ENCODE data around the gene ZNF660. TPM values are rescaled to one million over a fixed set of nuclear protein-coding genes. Genes with fewer than 3 reads are reported as not detected.
"Not testable (repeated sequence)": the region's sequence is repeated elsewhere in the genome, so short reads cannot be mapped to it uniquely, and the experiment has no call there.

Gene ZNF660
- total and polyA plus RNA-seq, 7 donors: 0.60 to 4.9 (median 2.8) TPM; not detected in 1

- H3K9me3 ChIP-seq: peaks cover 3 to 32% (median 9%) of the 10 kb centered on the region in 4 donors
- no peak for TF ChIP-seq POLR2AphosphoS5 (IDR thresholded peaks at IDR 0.05)
- TF ChIP-seq EP300 (IDR thresholded peaks at IDR 0.05): no peak
- TF ChIP-seq POLR2A (IDR thresholded peaks at IDR 0.05): no peak
- TF ChIP-seq, protein P1, sequence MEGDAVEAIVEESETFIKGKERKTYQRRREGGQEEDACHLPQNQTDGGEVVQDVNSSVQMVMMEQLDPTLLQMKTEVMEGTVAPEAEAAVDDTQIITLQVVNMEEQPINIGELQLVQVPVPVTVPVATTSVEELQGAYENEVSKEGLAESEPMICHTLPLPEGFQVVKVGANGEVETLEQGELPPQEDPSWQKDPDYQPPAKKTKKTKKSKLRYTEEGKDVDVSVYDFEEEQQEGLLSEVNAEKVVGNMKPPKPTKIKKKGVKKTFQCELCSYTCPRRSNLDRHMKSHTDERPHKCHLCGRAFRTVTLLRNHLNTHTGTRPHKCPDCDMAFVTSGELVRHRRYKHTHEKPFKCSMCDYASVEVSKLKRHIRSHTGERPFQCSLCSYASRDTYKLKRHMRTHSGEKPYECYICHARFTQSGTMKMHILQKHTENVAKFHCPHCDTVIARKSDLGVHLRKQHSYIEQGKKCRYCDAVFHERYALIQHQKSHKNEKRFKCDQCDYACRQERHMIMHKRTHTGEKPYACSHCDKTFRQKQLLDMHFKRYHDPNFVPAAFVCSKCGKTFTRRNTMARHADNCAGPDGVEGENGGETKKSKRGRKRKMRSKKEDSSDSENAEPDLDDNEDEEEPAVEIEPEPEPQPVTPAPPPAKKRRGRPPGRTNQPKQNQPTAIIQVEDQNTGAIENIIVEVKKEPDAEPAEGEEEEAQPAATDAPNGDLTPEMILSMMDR (IDR thresholded peaks at IDR 0.05): no peak
- intact Hi-C loops (cut with DNase I): no loop called here
- H3K27ac ChIP-seq: no peak overlapping the region
- no peaks in the 10 kb centered on the region for H3K4me1 ChIP-seq
- DNase-seq: no peak
- H3K36me3 ChIP-seq: peaks cover 10 to 49% (median 21%) of the 10 kb centered on the region in 4 donors
- no peaks in the 10 kb centered on the region for H3K27me3 ChIP-seq
- 89 to 96% methylated on average over 4 of the region's 4 CpGs for WGBS, 2 donors
- H3K4me3 ChIP-seq: no peak overlapping the region
These were observed 13.7 kb upstream of the ZNF660 start for GRCh38 chr3:44571024-44571423.

DNA sequence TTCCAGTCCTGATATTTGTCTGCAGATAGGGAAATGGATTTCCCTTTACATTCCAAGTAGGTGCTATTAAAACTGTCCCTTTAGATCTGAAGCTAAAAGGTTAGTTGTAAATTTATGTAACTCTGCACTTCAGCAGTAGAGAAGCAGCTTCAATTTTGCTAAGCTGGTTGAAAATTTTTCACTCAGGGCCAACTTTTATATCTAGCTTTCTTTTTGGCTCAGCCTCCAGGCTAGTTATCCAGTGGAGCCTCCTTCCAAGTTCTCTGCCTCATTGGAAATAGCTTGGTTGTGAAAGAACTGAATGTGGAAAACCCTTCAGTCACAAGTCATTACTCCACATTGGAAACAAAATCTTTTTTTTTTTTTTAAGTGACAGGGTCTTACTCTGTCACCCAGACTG, 8.2 kb upstream of the ZNF660 start:
- H3K36me3 ChIP-seq: peaks cover 0 to 4% (median 0%) of the 10 kb centered on the region in 4 donors
- intact Hi-C loops (cut with DNase I): no loop called here
- TF ChIP-seq POLR2AphosphoS5 (IDR thresholded peaks at IDR 0.05) (no peak), POLR2A (IDR thresholded peaks at IDR 0.05) (no peak), EP300 (IDR thresholded peaks at IDR 0.05) (no peak)
- TF ChIP-seq, protein P1 (IDR thresholded peaks at IDR 0.05): no peak
- H3K4me1 ChIP-seq: no peaks in the 10 kb centered on the region
- no peak overlapping the region for H3K4me3 ChIP-seq
- peaks cover 0 to 4% (median 0%) of the 10 kb centered on the region in 3 donors for H3K27me3 ChIP-seq
- no peak overlapping the region for H3K27ac ChIP-seq
- peaks cover 0 to 11% (median under 1%) of the 10 kb centered on the region in 4 donors for H3K9me3 ChIP-seq
- DNase-seq: no peak

DNA sequence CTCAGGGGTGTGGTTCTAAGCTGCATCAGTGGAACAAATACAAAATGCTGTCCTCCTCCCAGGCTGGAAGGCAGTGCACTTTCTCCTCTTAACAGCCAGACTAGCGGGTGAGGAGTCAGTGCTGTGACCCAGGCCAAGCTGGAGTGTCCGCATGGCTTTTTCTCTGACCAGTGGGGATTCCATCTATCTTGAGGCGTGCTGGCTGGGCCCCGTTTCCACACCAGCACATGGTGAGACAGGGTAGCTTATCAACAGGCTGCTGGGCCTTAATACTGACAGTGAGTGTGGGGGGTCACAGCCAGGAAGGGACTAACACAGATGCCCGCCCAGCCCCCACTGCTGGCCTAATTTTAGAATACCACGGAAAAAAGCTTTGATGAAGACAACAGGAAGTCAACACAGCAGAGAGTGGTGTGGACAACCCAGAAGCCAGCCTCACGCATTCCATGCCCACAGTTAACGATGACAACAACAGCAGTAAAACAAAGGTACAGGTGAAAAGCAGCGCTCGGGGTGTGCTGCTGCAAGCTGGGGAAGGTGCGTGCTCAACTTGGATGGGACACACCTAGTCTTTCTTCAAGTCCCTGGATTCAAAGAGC, 7.3 kb upstream of the ZNF660 start:
- intact Hi-C loops (cut with DNase I); DNase-seq; H3K36me3 ChIP-seq; H3K4me3 ChIP-seq; H3K4me1 ChIP-seq; H3K27ac ChIP-seq: not testable (repeated sequence)
- WGBS, 2 donors: 88 to 93% methylated on average over 11 of the region's 11 CpGs
- Histone ChIP-seq H3K9me3 (peaks cover 0 to 11% (median 0%) of the 10 kb centered on the region in 4 donors), H3K27me3 (peaks cover 0 to 13% (median 0%) of the 10 kb centered on the region in 3 donors)

GRCh38 chr3:44578316-44578715, 6.4 kb upstream of the ZNF660 start:
- intact Hi-C loops (cut with DNase I); H3K4me3 ChIP-seq; H3K27ac ChIP-seq; H3K4me1 ChIP-seq; H3K9me3 ChIP-seq; DNase-seq; H3K36me3 ChIP-seq: not testable (repeated sequence)
- 98% methylated on average over 22 of the region's 22 CpGs for WGBS, 2 donors
- peaks cover 0 to 13% (median 0%) of the 10 kb centered on the region in 3 donors for H3K27me3 ChIP-seq

DNA sequence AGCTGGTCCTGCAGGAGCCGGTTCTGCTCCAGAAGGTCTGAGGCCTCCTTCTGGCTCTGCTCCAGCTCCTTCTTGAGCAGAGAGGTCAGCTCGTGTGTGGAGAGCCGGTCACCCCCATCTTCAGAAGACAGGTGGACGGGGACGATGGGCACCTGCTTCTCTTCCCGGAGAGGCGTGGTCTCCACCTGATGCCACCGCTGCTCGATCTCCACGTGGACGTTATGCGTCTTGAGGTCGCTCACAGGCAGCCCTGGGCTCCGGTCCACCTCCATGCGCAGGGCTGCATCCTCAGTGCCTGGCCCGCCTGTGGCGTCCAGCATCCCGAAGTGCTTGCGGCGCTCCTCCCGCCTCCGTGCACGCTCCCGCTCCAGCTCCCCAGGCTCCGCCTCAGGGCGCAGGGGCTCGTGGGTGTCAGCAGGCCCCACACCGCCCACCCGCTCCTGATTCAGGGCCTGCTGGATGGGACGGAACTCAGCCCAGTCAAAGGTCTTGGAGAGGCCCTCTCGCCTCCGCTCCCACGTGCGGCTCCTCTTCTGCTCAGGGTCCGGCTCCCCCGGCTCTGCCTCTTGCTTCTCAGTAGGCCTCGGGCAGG, 5.7 kb upstream of the ZNF660 start:
- H3K27me3 ChIP-seq: peaks cover 0 to 13% (median 0%) of the 10 kb centered on the region in 3 donors
- H3K36me3 ChIP-seq; H3K4me3 ChIP-seq; H3K4me1 ChIP-seq; intact Hi-C loops (cut with DNase I); H3K9me3 ChIP-seq; H3K27ac ChIP-seq; DNase-seq: not testable (repeated sequence)
- WGBS, 2 donors: 97 to 98% methylated on average over 37 of the region's 37 CpGs

DNA sequence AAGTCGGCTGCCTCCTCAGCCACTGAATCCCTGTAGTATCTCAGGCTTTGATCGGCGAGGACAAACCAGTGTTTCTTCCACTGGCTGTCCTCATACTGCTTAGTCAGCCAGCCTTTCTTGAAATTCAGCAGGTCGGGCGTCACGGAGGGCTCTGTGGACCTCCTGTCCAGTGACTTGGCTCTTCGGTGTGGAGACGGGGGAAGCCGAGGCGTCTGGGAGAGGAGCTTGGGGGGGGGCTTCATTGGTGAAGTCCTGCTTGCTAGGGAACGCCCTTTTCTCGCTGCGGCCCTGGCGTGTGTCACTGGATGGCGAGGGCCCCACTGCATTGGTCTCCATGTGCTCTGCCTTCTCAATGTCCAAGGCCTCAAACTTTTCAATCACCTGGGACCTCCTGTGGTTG, 5.0 kb upstream of the ZNF660 start:
- H3K4me3 ChIP-seq; H3K27ac ChIP-seq; H3K9me3 ChIP-seq; intact Hi-C loops (cut with DNase I); DNase-seq; H3K36me3 ChIP-seq; H3K4me1 ChIP-seq: not testable (repeated sequence)
- WGBS, 2 donors: 97 to 98% methylated on average over 15 of the region's 15 CpGs
- H3K27me3 ChIP-seq: peaks cover 0 to 13% (median 0%) of the 10 kb centered on the region in 3 donors

DNA sequence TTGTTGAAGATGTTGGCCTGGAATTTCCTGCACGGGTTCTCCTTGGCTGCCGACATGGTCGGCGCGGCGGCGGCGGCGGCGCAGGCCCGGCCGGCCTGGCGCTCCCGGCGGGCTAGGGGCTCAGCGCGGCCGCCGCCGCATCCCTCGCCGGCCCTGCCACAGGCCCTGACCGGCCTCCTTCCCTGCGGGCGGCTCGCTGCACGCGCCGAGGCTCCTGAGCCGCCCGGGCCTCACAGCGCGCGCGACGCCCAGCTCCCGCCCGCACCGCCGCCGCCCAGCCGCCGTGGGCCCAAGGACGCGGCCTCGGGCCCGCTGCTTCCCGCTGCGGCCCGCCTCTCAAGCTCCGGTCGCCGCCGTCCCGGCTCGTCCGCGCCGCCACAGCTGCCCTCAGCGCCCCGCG, 3.8 kb upstream of the ZNF660 start:
- WGBS, 2 donors: 41 to 74% methylated on average over 62 of the region's 62 CpGs
- intact Hi-C loops (cut with DNase I): not testable (repeated sequence)

More for the DNA sequence above, 3.8 kb upstream of the ZNF660 start:
- H3K4me3 ChIP-seq, H3K27ac ChIP-seq, DNase-seq, H3K36me3 ChIP-seq, H3K9me3 ChIP-seq: not testable (repeated sequence)
- peaks cover 0 to 13% (median 0%) of the 10 kb centered on the region in 3 donors for H3K27me3 ChIP-seq
- H3K4me1 ChIP-seq: peaks cover 0 to 17% (median 9%) of the 10 kb centered on the region in 4 donors

Measured in sigmoid colon (tissue), 7 donors.